ENCODE measurements around the gene TRIM5.
"Not testable (repeated sequence)": the region's sequence is repeated elsewhere in the genome, so short reads cannot be mapped to it uniquely, and the experiment has no call there.

The TRIM5 gene

GRCh38 chr11:5684646-5685362 is at the start of gene TRIM5:
TRIM5 (minus strand) TSS chr11:5685074; CDS start chr11:5680177, 4,897 bp downstream.
- H3K4me3 ChIP-seq (ENCODE audit: low read depth, low read length) = peak within 1 kb of the TSS; percentile 60
- peaks cover 15% of the 10 kb centered on the region for H3K4me1 ChIP-seq (ENCODE audit: control insufficient read depth, insufficient read depth, low read length)
- no peaks in the 10 kb centered on the region for H3K27me3 ChIP-seq (ENCODE audit: control insufficient read depth, insufficient read depth, low read length)
- H3K27ac ChIP-seq (ENCODE audit: low read depth, low read length) = peak within 1 kb of the TSS; percentile 79
- H3K36me3 ChIP-seq (ENCODE audit: control insufficient read depth, insufficient read depth, low read length) = peaks cover 4% of the 10 kb centered on the region
- H3K9me3 ChIP-seq (ENCODE audit: control insufficient read depth, insufficient read depth, low read depth, low read length) = no peaks in the 10 kb centered on the region
- peak within 1 kb of the TSS; percentile 80 for H3K9ac ChIP-seq (ENCODE audit: low read length)

GRCh38 chr11:5727691-5728090 is 42.8 kb upstream of the TRIM5 start:
- no peaks in the 10 kb centered on the region for H3K4me1 ChIP-seq (ENCODE audit: control insufficient read depth, insufficient read depth, low read length)
- no peaks in the 10 kb centered on the region for H3K27me3 ChIP-seq (ENCODE audit: control insufficient read depth, insufficient read depth, low read length)
- no peaks in the 10 kb centered on the region for H3K36me3 ChIP-seq (ENCODE audit: control insufficient read depth, insufficient read depth, low read length)
- no peak overlapping the region for H3K27ac ChIP-seq (ENCODE audit: low read depth, low read length)
- H3K4me3 ChIP-seq (ENCODE audit: low read depth, low read length) = no peak overlapping the region
- H3K9ac ChIP-seq (ENCODE audit: low read length) = no peak overlapping the region
- H3K9me3 ChIP-seq (ENCODE audit: control insufficient read depth, insufficient read depth, low read depth, low read length) = no peaks in the 10 kb centered on the region

GRCh38 chr11:5726351-5726750 is 41.5 kb upstream of the TRIM5 start:
- Histone ChIP-seq H3K9me3 (ENCODE audit: control insufficient read depth, insufficient read depth, low read depth, low read length) (no peaks in the 10 kb centered on the region), H3K27ac (ENCODE audit: low read depth, low read length) (no peak overlapping the region), H3K36me3 (ENCODE audit: control insufficient read depth, insufficient read depth, low read length) (no peaks in the 10 kb centered on the region), H3K27me3 (ENCODE audit: control insufficient read depth, insufficient read depth, low read length) (no peaks in the 10 kb centered on the region), H3K4me3 (ENCODE audit: low read depth, low read length) (no peak overlapping the region), H3K4me1 (ENCODE audit: control insufficient read depth, insufficient read depth, low read length) (no peaks in the 10 kb centered on the region), H3K9ac (ENCODE audit: low read length) (no peak overlapping the region)

- no peak overlapping the region for H3K4me3 ChIP-seq (ENCODE audit: low read depth, low read length)
These were observed 37.7 kb upstream of the TRIM5 start for GRCh38 chr11:5722622-5723021.

GRCh38 chr11:5719703-5720495 is 35.0 kb upstream of the TRIM5 start:
- H3K9ac ChIP-seq (ENCODE audit: low read length) = no peak overlapping the region
- no peaks in the 10 kb centered on the region for H3K27me3 ChIP-seq (ENCODE audit: control insufficient read depth, insufficient read depth, low read length)
- H3K4me1 ChIP-seq (ENCODE audit: control insufficient read depth, insufficient read depth, low read length) = no peaks in the 10 kb centered on the region
- no peak overlapping the region for H3K4me3 ChIP-seq (ENCODE audit: low read depth, low read length)
- H3K36me3 ChIP-seq (ENCODE audit: control insufficient read depth, insufficient read depth, low read length) = no peaks in the 10 kb centered on the region
- H3K27ac ChIP-seq (ENCODE audit: low read depth, low read length) = no peak overlapping the region
- 0 out of 2 replicates have a peak, but pooled peaks cover 2% of the 10 kb centered on the region for H3K9me3 ChIP-seq (ENCODE audit: control insufficient read depth, insufficient read depth, low read depth, low read length)

More at GRCh38 chr11:5722622-5723021, 37.7 kb upstream of the TRIM5 start:
- no peaks in the 10 kb centered on the region for H3K36me3 ChIP-seq (ENCODE audit: control insufficient read depth, insufficient read depth, low read length)
- no peaks in the 10 kb centered on the region for H3K9me3 ChIP-seq (ENCODE audit: control insufficient read depth, insufficient read depth, low read depth, low read length)
- H3K4me1 ChIP-seq (ENCODE audit: control insufficient read depth, insufficient read depth, low read length) = no peaks in the 10 kb centered on the region
- H3K27ac ChIP-seq (ENCODE audit: low read depth, low read length) = no peak overlapping the region
- H3K27me3 ChIP-seq (ENCODE audit: control insufficient read depth, insufficient read depth, low read length) = no peaks in the 10 kb centered on the region
- H3K9ac ChIP-seq (ENCODE audit: low read length) = no peak overlapping the region

GRCh38 chr11:5716518-5716917 is 31.6 kb upstream of the TRIM5 start:
- H3K4me1 ChIP-seq (ENCODE audit: control insufficient read depth, insufficient read depth, low read length); H3K27me3 ChIP-seq (ENCODE audit: control insufficient read depth, insufficient read depth, low read length); H3K9me3 ChIP-seq (ENCODE audit: control insufficient read depth, insufficient read depth, low read depth, low read length); H3K36me3 ChIP-seq (ENCODE audit: control insufficient read depth, insufficient read depth, low read length); H3K9ac ChIP-seq (ENCODE audit: low read length); H3K4me3 ChIP-seq (ENCODE audit: low read depth, low read length); H3K27ac ChIP-seq (ENCODE audit: low read depth, low read length): not testable (repeated sequence)

- H3K4me1 ChIP-seq (ENCODE audit: control insufficient read depth, insufficient read depth, low read length) = no peaks in the 10 kb centered on the region
- no peaks in the 10 kb centered on the region for H3K27me3 ChIP-seq (ENCODE audit: control insufficient read depth, insufficient read depth, low read length)
- H3K4me3 ChIP-seq (ENCODE audit: low read depth, low read length) = no peak overlapping the region
- 0 out of 2 replicates have a peak, but pooled peaks cover 2% of the 10 kb centered on the region for H3K9me3 ChIP-seq (ENCODE audit: control insufficient read depth, insufficient read depth, low read depth, low read length)
- peaks cover 12% of the 10 kb centered on the region; the same call in 1 of the 2 replicates for H3K36me3 ChIP-seq (ENCODE audit: control insufficient read depth, insufficient read depth, low read length)
- H3K9ac ChIP-seq (ENCODE audit: low read length) = no peak overlapping the region
- H3K27ac ChIP-seq (ENCODE audit: low read depth, low read length) = no peak overlapping the region
These were observed 28.8 kb upstream of the TRIM5 start for GRCh38 chr11:5713695-5714094.

GRCh38 chr11:5712507-5712906 is 27.6 kb upstream of the TRIM5 start:
- peaks cover 17% of the 10 kb centered on the region; the same call in 1 of the 2 replicates for H3K36me3 ChIP-seq (ENCODE audit: control insufficient read depth, insufficient read depth, low read length)
- no peaks in the 10 kb centered on the region for H3K4me1 ChIP-seq (ENCODE audit: control insufficient read depth, insufficient read depth, low read length)
- no peak overlapping the region for H3K4me3 ChIP-seq (ENCODE audit: low read depth, low read length)
- H3K27ac ChIP-seq (ENCODE audit: low read depth, low read length) = no peak overlapping the region
- no peaks in the 10 kb centered on the region for H3K27me3 ChIP-seq (ENCODE audit: control insufficient read depth, insufficient read depth, low read length)
- H3K9ac ChIP-seq (ENCODE audit: low read length) = no peak overlapping the region
- H3K9me3 ChIP-seq (ENCODE audit: control insufficient read depth, insufficient read depth, low read depth, low read length) = 0 out of 2 replicates have a peak, but pooled peaks cover 2% of the 10 kb centered on the region

GRCh38 chr11:5705688-5706087 is 20.8 kb upstream of the TRIM5 start:
- H3K27me3 ChIP-seq (ENCODE audit: control insufficient read depth, insufficient read depth, low read length) = no peaks in the 10 kb centered on the region
- H3K36me3 ChIP-seq (ENCODE audit: control insufficient read depth, insufficient read depth, low read length) = peaks cover 30% of the 10 kb centered on the region
- no peaks in the 10 kb centered on the region for H3K4me1 ChIP-seq (ENCODE audit: control insufficient read depth, insufficient read depth, low read length)
- H3K4me3 ChIP-seq (ENCODE audit: low read depth, low read length) = no peak overlapping the region
- no peak overlapping the region for H3K27ac ChIP-seq (ENCODE audit: low read depth, low read length)
- no peak overlapping the region for H3K9ac ChIP-seq (ENCODE audit: low read length)
- no peaks in the 10 kb centered on the region for H3K9me3 ChIP-seq (ENCODE audit: control insufficient read depth, insufficient read depth, low read depth, low read length)

- H3K27me3 ChIP-seq (ENCODE audit: control insufficient read depth, insufficient read depth, low read length) = no peaks in the 10 kb centered on the region
- no peaks in the 10 kb centered on the region for H3K4me1 ChIP-seq (ENCODE audit: control insufficient read depth, insufficient read depth, low read length)
- no peak overlapping the region for H3K4me3 ChIP-seq (ENCODE audit: low read depth, low read length)
- H3K9ac ChIP-seq (ENCODE audit: low read length) = no peak overlapping the region
- H3K27ac ChIP-seq (ENCODE audit: low read depth, low read length) = no peak overlapping the region
- H3K36me3 ChIP-seq (ENCODE audit: control insufficient read depth, insufficient read depth, low read length) = peaks cover 21% of the 10 kb centered on the region
- H3K9me3 ChIP-seq (ENCODE audit: control insufficient read depth, insufficient read depth, low read depth, low read length) = no peaks in the 10 kb centered on the region
These were observed 19.1 kb upstream of the TRIM5 start for GRCh38 chr11:5703741-5704536.
